Activated CD4-positive, alpha-beta T cell treated with anti-CD3 and anti-CD28 coated beads, Interleukin-2, amount 10 ng/mL, durations not matched to agents 24 days and 14 days (primary cell): ENCODE results near the gene MEGF6. TPM values are rescaled to one million over a fixed set of nuclear protein-coding genes. Genes with fewer than 3 reads are reported as not detected.

Source experiments
- DNase-seq: peaks from one replicate; pipeline ENCODE4 v3.0.0; 2022
- H3K27ac Mint-ChIP-seq: one replicate; pipeline ENCODE4 v1.8.0; 2022; ENCODE audit warnings: mild to moderate bottlenecking, mixed read lengths
- H3K27me3 Mint-ChIP-seq: one replicate; pipeline ENCODE4 v1.8.0; 2022; ENCODE audit warnings: mixed read lengths
- H3K36me3 Mint-ChIP-seq: one replicate; pipeline ENCODE4 v1.8.0; 2022; ENCODE audit warnings: low read depth, mild to moderate bottlenecking, mixed read lengths
- H3K4me1 Mint-ChIP-seq: one replicate; pipeline ENCODE4 v1.8.0; 2021; ENCODE audit warnings: mixed read lengths
- H3K4me3 Mint-ChIP-seq: one replicate; pipeline ENCODE4 v1.8.0; 2022; ENCODE audit warnings: mild to moderate bottlenecking, moderate library complexity, mixed read lengths
- H3K9me3 Mint-ChIP-seq: one replicate; pipeline ENCODE4 v1.8.0; 2021; ENCODE audit warnings: mixed read lengths
- intact Hi-C: fragments of 100-400 bp; cut with micrococcal nuclease; formaldehyde crosslinking; loops from one replicate; pipeline ENCODE4 v1.15.1; 2023
- total RNA-seq: library from RNA; stranded (reverse); gene quantifications from 2 replicates; pipeline ENCODE4 v1.2.3, GENCODE V29; 2022

The MEGF6 gene
- total RNA-seq, 1 donor from 2014 or later = 1.7 TPM

- no peaks in the 10 kb centered on the region for H3K4me1 Mint-ChIP-seq
- no peak overlapping the region for H3K4me3 Mint-ChIP-seq
- no peaks in the 10 kb centered on the region for H3K27me3 Mint-ChIP-seq
- no peaks in the 10 kb centered on the region for H3K9me3 Mint-ChIP-seq
- no peak for DNase-seq
- no peaks in the 10 kb centered on the region for H3K36me3 Mint-ChIP-seq
- intact Hi-C loops = no loop called here
- no peak overlapping the region for H3K27ac Mint-ChIP-seq
Measured at GRCh38 chr1:3543076-3544039, 68.0 kb downstream of the MEGF6 start.

GRCh38 chr1:3542676-3543075 lies 68.6 kb downstream of the MEGF6 start:
- Mint-ChIP-seq H3K27ac (no peak overlapping the region), H3K4me1 (no peaks in the 10 kb centered on the region), H3K36me3 (no peaks in the 10 kb centered on the region), H3K4me3 (no peak overlapping the region), H3K27me3 (no peaks in the 10 kb centered on the region), H3K9me3 (no peaks in the 10 kb centered on the region)
- no peak for DNase-seq
- intact Hi-C loops = no loop called here

DNA sequence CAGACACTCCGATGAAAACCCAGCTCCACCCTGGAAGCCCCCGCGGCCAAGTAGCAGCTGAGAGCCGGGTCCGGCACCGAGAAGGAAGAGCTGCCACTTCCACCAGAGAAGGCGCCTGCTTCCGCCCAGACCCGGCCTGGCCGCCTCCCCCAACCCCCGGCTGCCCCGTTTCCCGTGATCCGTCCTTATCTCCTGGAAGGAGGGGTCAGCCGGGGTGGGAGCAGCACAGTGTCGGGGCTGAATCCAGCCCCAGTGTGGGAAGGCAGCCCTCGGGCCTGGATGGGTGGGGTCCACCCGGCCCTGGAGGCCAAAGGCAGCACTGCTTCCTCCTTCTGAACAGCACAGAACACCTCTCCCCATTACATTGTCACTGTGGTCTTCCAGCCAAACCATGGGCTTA lies 69.4 kb downstream of the MEGF6 start:
- Mint-ChIP-seq H3K9me3 (no peaks in the 10 kb centered on the region), H3K27ac (no peak overlapping the region), H3K4me3 (no peak overlapping the region), H3K36me3 (no peaks in the 10 kb centered on the region), H3K27me3 (no peaks in the 10 kb centered on the region), H3K4me1 (no peaks in the 10 kb centered on the region)
- intact Hi-C loops = no loop called here
- no peak for DNase-seq

- no peak for DNase-seq
- no peak overlapping the region for H3K4me3 Mint-ChIP-seq
- intact Hi-C loops = no loop called here
- H3K4me1 Mint-ChIP-seq = no peaks in the 10 kb centered on the region
- H3K9me3 Mint-ChIP-seq = no peaks in the 10 kb centered on the region
- H3K36me3 Mint-ChIP-seq = no peaks in the 10 kb centered on the region
- H3K27ac Mint-ChIP-seq = no peak overlapping the region
- H3K27me3 Mint-ChIP-seq = no peaks in the 10 kb centered on the region
Measured at GRCh38 chr1:3541465-3541864, 69.8 kb downstream of the MEGF6 start.

DNA sequence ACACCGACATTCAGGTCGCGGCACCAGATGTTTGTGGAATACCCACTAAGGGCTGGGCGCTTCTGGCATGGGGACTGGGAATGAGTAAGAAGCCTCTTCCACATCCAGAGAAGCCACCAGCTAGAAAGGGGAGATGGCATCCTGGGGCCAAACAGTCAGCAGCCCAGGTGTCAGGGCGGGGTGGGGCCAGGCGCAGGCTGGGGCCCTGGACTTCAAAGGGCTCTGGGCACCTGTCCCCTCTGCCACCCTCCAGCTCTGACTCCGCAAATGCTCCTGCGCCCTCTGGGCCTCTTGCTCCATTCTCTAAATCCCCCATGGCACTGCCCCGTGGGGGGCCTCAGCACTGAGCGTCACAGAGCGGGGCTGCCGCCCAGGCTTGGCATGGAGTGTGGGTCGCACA lies 70.4 kb downstream of the MEGF6 start:
- intact Hi-C loops = no loop called here
- no peak overlapping the region for H3K27ac Mint-ChIP-seq
- no peaks in the 10 kb centered on the region for H3K27me3 Mint-ChIP-seq
- H3K9me3 Mint-ChIP-seq = no peaks in the 10 kb centered on the region
- H3K4me1 Mint-ChIP-seq = no peaks in the 10 kb centered on the region
- H3K36me3 Mint-ChIP-seq = no peaks in the 10 kb centered on the region
- no peak for DNase-seq
- H3K4me3 Mint-ChIP-seq = no peak overlapping the region

DNA sequence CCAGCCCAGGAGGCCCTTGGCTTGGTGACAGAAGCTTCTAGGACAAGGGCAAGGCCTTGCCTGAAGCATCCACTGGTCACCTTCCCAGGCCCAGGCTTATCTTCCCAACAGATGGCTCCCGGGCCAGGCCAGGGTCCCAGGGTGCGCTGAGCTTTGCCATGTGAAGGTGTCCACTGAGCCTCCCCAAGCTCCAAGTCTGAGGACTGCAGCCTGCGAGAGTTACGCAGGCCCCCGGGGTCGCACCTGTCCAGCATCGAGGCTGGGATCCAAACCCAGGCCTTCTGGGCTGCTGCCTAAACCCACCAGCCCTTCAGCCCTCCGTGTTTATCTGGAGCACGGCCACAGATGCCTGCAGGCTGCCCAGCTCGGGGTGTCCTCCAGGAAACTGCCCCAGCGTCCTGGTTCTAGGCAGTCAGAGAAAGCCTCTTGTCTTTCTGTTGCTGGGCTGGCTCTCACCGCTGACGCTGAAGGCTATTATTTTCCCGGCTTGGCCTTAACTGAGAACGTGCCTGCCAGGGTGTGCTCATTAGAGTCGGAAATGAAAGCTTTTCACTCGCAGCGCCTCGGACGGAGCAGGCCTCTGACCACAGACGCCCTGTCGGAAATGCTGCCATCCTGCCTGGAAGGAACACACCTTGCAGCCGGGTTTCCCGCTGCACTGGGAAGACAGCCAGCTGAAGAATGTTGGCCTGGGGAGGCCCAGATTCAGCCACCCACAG lies 71.4 kb downstream of the MEGF6 start:
- no peak overlapping the region for H3K27ac Mint-ChIP-seq

GRCh38 chr1:3537359-3537758 lies 73.9 kb downstream of the MEGF6 start:
- Mint-ChIP-seq H3K4me3 (no peak overlapping the region), H3K27me3 (no peaks in the 10 kb centered on the region), H3K36me3 (no peaks in the 10 kb centered on the region), H3K4me1 (no peaks in the 10 kb centered on the region), H3K27ac (no peak overlapping the region), H3K9me3 (no peaks in the 10 kb centered on the region)
- DNase-seq = no peak
- intact Hi-C loops = no loop called here

More for the DNA sequence above, 71.4 kb downstream of the MEGF6 start:
- H3K9me3 Mint-ChIP-seq = no peaks in the 10 kb centered on the region
- no peaks in the 10 kb centered on the region for H3K27me3 Mint-ChIP-seq
- no peaks in the 10 kb centered on the region for H3K4me1 Mint-ChIP-seq
- no peaks in the 10 kb centered on the region for H3K36me3 Mint-ChIP-seq
- intact Hi-C loops = no loop called here
- no peak overlapping the region for H3K4me3 Mint-ChIP-seq
- no peak for DNase-seq

DNA sequence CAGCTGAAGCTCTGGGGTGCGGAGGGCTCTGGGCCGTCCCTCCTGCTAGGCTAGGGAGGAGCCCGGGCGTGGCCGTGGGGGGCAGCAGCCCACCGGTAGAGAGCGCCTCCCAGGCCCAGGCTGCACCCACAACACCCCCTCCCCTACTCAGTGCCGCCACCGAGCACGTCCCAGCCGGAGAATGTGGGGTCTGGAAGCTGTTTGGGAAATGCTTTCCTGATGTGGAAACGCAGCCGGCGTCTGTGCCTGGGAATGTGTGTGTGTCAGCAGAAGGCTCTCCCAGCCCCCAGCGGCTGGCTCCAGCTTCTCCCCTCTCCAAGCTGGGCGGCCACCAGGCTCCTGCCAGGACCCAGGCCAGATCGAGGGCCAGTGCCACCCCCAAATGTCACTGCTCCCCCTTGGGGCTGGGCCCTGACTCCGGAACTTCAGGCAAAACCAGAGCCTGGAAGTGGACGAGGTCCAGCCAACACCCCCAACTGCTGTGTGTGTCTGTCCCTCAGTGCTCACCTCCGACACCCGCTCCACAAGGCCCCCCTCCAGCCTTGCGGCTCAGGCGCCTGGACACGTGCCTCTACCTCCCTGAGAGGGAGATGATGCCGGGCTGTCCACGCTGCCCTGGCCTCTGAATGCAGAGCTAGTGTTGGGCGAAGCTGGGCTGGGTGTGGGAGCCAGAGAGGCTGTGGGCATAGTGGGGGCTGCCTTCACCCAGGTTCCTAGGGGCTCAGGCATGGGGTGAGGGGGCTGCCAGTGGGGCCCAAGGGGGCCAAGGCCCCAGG lies 74.7 kb downstream of the MEGF6 start:
- Mint-ChIP-seq H3K4me1 (no peaks in the 10 kb centered on the region), H3K27ac (no peak overlapping the region), H3K9me3 (no peaks in the 10 kb centered on the region), H3K4me3 (no peak overlapping the region), H3K36me3 (no peaks in the 10 kb centered on the region), H3K27me3 (no peaks in the 10 kb centered on the region)
- intact Hi-C loops = no loop called here
- DNase-seq = no peak

GRCh38 chr1:3535732-3536131 lies 75.6 kb downstream of the MEGF6 start:
- Mint-ChIP-seq H3K27ac (no peak overlapping the region), H3K4me1 (peaks cover 2% of the 10 kb centered on the region), H3K9me3 (no peaks in the 10 kb centered on the region), H3K4me3 (no peak overlapping the region), H3K27me3 (no peaks in the 10 kb centered on the region), H3K36me3 (no peaks in the 10 kb centered on the region)
- intact Hi-C loops = no loop called here
- no peak for DNase-seq

DNA sequence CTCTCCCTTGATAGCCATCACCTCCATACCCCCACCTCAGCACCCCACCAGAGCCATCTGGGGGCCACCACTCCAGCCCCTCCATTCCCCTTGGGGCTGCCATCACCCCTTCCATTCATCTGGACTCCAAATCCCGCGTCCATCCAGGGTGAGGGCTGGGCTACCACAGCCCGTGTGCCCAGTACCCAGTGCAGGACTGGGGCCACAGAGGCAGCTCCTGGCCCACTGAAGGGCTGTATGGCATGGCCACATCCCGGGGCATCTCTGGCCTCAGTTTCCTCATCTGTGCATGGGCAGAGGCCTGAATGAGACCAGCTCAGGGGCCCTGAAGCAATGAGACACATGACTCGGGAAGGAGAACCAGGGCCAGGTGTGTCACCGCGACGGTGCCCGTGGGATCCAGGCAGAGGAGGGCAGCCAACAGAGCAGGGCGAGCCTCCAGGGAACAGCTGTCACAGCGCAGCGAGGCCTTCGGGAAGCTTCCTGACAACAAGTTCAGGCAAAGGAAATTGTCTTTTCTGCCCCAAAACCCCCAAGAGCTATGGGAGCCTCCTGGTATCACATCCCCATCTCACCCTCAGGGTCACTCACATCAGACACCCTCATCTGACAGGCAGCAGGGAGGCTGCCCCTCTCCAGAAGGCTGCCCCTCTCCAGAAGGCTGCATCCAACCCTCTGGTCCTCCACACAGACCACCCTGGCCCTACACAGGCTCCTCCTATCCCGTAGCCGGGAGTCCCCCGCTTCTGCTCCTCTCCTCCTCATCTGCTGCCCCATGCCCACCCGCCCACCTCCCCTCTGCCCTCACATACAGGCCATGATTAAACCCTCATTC lies 76.3 kb downstream of the MEGF6 start:
- intact Hi-C loops = no loop called here

GRCh38 chr1:3533067-3534048 lies 78.0 kb downstream of the MEGF6 start:
- H3K4me3 Mint-ChIP-seq = no peak overlapping the region
- H3K36me3 Mint-ChIP-seq = no peaks in the 10 kb centered on the region
- no peaks in the 10 kb centered on the region for H3K27me3 Mint-ChIP-seq
- H3K27ac Mint-ChIP-seq = no peak overlapping the region
- H3K4me1 Mint-ChIP-seq = peaks cover 7% of the 10 kb centered on the region
- no peaks in the 10 kb centered on the region for H3K9me3 Mint-ChIP-seq
- intact Hi-C loops = no loop called here
- DNase-seq = no peak

More for the DNA sequence above, 76.3 kb downstream of the MEGF6 start:
- Mint-ChIP-seq H3K9me3 (no peaks in the 10 kb centered on the region), H3K27ac (no peak overlapping the region), H3K36me3 (no peaks in the 10 kb centered on the region), H3K4me1 (peaks cover 4% of the 10 kb centered on the region), H3K27me3 (no peaks in the 10 kb centered on the region), H3K4me3 (no peak overlapping the region)
- no peak for DNase-seq

DNA sequence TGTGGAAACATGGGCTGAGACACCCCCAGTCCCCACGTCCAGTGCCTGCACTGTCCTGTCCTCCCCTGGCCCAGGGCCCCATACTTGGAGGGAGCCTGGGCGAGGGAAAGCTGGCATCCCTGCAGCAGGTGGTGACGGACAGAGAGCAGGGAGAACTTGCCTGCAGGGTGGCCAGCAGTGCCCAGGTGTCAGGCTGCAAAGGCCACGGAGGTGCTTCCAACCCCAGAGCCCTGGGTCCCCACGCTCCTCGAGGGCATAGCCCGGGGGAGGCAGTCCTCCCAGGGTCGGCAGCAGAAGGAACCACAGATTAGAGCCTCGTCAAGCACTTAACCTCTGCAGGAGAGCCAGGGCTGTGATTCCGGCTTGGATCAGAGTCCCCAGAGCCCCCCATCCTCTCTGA lies 79.4 kb downstream of the MEGF6 start:
- no peaks in the 10 kb centered on the region for H3K27me3 Mint-ChIP-seq
- H3K4me1 Mint-ChIP-seq = peaks cover 7% of the 10 kb centered on the region
- intact Hi-C loops = no loop called here
- H3K4me3 Mint-ChIP-seq = peak overlapping the region; percentile 50
- DNase-seq = no peak
- H3K36me3 Mint-ChIP-seq = no peaks in the 10 kb centered on the region
- H3K9me3 Mint-ChIP-seq = no peaks in the 10 kb centered on the region
- H3K27ac Mint-ChIP-seq = no peak overlapping the region
